ENCODE measurements around the gene ADGRV1. TPM values are rescaled to one million over a fixed set of nuclear protein-coding genes. Genes with fewer than 3 reads are reported as not detected.

Gene ADGRV1
- total RNA-seq, 2 donors from 2014 or later: 1.4 TPM; not detected in 1

DNA sequence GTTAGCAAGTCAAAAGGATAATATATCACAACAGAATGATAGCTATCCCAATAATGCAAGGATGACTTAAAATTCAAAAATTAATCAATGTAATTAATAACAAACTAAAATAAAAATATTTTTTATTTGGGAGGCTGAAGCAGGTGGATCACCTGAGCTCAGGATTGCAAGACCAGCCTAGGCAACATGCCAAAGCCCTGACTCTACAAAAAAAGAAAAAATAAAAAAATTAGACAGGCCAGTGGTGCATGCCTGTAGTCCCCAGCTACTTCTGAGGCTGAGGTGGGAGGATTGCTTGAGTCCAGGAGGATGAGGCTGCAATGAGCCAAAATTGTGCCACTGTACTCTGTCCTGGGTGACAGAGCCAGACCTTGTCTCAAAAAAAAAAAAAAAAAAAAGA, 399.3 kb downstream of the ADGRV1 start:
- H3K9me3 ChIP-seq: no peaks in the 10 kb centered on the region
- H3K36me3 ChIP-seq: no peaks in the 10 kb centered on the region
- ATAC-seq (ENCODE audit: insufficient number of reproducible peaks, low FRiP score, low read depth) (no peak), DNase-seq (ENCODE audit: low spot score) (no peak)
- H3K27me3 ChIP-seq (replicated peaks; ENCODE audit: insufficient read depth): no peaks in the 10 kb centered on the region
- H3K27ac ChIP-seq: no peak overlapping the region
- H3K4me3 ChIP-seq: no peak overlapping the region
- TF ChIP-seq, protein P1, sequence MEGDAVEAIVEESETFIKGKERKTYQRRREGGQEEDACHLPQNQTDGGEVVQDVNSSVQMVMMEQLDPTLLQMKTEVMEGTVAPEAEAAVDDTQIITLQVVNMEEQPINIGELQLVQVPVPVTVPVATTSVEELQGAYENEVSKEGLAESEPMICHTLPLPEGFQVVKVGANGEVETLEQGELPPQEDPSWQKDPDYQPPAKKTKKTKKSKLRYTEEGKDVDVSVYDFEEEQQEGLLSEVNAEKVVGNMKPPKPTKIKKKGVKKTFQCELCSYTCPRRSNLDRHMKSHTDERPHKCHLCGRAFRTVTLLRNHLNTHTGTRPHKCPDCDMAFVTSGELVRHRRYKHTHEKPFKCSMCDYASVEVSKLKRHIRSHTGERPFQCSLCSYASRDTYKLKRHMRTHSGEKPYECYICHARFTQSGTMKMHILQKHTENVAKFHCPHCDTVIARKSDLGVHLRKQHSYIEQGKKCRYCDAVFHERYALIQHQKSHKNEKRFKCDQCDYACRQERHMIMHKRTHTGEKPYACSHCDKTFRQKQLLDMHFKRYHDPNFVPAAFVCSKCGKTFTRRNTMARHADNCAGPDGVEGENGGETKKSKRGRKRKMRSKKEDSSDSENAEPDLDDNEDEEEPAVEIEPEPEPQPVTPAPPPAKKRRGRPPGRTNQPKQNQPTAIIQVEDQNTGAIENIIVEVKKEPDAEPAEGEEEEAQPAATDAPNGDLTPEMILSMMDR (IDR thresholded peaks at IDR 0.05): no peak
- peaks cover 2 to 26% of the 10 kb centered on the region in 2 donors for H3K4me1 ChIP-seq (ENCODE audit: control insufficient read depth in 1 of 2, low read depth in 2 of 2)

DNA sequence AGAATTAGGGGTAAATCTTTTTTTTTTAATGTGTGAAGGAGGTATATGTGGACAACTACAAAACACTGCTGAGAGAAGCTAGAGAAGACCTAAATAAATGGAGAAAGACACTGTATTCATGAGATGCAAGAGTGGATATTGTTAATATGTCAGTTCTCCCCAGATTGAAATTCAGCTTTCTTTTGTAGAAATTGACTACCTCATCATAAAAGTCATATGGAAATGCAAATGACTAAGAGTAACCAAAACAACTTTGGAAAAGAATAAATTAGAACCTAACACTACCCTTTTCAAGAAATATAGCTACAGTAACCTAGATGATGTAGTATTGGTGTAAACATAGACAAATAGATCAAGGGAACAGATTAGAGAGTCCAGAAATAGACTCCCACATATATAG, 400.7 kb downstream of the ADGRV1 start:
- no peaks in the 10 kb centered on the region for H3K9me3 ChIP-seq
- ATAC-seq (ENCODE audit: insufficient number of reproducible peaks, low FRiP score, low read depth) (no peak), DNase-seq (ENCODE audit: low spot score) (no peak)
- no peaks in the 10 kb centered on the region for H3K27me3 ChIP-seq (replicated peaks; ENCODE audit: insufficient read depth)
- H3K4me3 ChIP-seq: no peak overlapping the region
- peaks cover 2 to 26% of the 10 kb centered on the region in 2 donors for H3K4me1 ChIP-seq (ENCODE audit: control insufficient read depth in 1 of 2, low read depth in 2 of 2)
- TF ChIP-seq, protein P1 (IDR thresholded peaks at IDR 0.05): no peak
- no peaks in the 10 kb centered on the region for H3K36me3 ChIP-seq
- H3K27ac ChIP-seq: no peak overlapping the region

DNA sequence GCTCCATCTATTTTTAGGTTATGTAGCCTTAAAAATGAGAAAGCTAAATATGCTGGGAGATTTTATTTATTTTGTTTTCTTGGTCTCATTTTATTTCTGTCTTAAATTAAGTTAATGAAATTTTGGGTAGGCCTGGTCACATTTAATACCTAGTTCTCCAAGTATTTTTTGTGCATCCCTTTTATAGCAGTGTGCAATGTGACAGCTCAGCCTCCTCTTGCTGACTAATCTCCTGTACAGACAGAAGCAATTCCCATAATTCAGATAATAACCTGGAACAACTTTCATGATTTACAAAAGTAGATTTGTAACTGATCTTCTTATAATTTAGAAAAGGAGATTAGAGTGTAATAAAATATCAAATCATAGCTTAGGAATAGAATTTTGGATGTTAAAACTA, 403.9 kb downstream of the ADGRV1 start:
- no peaks in the 10 kb centered on the region for H3K36me3 ChIP-seq
- no peak overlapping the region for H3K4me3 ChIP-seq
- no peaks in the 10 kb centered on the region for H3K9me3 ChIP-seq
- no peaks in the 10 kb centered on the region for H3K4me1 ChIP-seq (ENCODE audit: control insufficient read depth in 1 of 2, low read depth in 2 of 2)
- DNase-seq (ENCODE audit: low spot score) (no peak), ATAC-seq (ENCODE audit: insufficient number of reproducible peaks, low FRiP score, low read depth) (no peak)
- no peaks in the 10 kb centered on the region for H3K27me3 ChIP-seq (replicated peaks; ENCODE audit: insufficient read depth)
- TF ChIP-seq, protein P1 (IDR thresholded peaks at IDR 0.05): no peak
- no peak overlapping the region for H3K27ac ChIP-seq

DNA sequence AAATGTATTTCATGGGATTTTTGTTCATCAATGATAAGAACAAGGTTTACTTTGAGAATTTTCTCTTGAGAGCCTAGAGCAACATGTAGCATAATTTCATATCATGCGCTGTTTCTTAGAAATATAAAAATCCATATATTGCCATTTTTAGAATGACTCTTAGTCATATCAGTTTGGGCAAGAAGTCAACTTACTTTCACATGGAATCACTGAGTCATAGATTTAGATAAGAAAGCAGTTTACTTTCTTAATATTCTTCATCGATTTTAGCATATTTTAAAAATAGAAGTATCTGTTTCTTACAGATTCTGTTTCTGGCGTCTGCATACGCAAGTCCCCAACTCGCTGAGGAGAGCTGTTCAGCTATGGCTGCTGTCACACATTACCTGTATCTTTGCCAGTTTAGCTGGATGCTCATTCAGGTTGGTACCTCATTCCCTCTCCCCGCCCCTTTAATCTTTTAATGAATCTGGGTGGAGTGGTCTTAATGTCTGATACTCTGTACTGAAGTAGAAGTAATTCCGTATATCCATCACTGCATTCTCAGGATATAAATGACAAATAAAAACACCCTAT, 406.6 kb downstream of the ADGRV1 start:
- Histone ChIP-seq H3K4me1 (ENCODE audit: control insufficient read depth in 1 of 2, low read depth in 2 of 2) (no peaks in the 10 kb centered on the region), H3K4me3 (no peak overlapping the region), H3K36me3 (no peaks in the 10 kb centered on the region), H3K27me3 (replicated peaks; ENCODE audit: insufficient read depth) (no peaks in the 10 kb centered on the region), H3K27ac (no peak overlapping the region), H3K9me3 (no peaks in the 10 kb centered on the region)
- DNase-seq (ENCODE audit: low spot score): no peak
- ATAC-seq (ENCODE audit: insufficient number of reproducible peaks, low FRiP score, low read depth): no peak
- TF ChIP-seq, protein P1 (IDR thresholded peaks at IDR 0.05): no peak

DNA sequence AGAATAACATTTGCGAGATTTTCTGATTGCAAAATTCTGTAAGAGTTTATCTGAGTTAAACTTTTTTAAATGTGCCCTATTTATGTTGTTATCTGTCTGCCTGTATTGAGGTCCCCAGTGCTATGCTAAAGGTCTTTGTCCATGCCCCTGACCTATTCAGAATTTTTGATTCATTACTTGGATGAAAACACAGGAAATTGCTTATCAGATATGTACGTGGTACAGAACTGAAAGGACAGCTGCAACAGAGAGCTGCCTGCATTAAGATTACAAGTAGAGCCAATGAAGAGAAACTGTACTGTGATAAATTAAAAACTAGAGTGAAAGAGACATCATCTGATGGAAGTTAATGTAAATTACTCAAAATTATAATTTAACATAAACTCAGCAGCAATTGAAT, 408.8 kb downstream of the ADGRV1 start:
- no peaks in the 10 kb centered on the region for H3K27me3 ChIP-seq (replicated peaks; ENCODE audit: insufficient read depth)
- DNase-seq (ENCODE audit: low spot score) (no peak), ATAC-seq (ENCODE audit: insufficient number of reproducible peaks, low FRiP score, low read depth) (no peak)
- no peaks in the 10 kb centered on the region for H3K36me3 ChIP-seq
- H3K27ac ChIP-seq: no peak overlapping the region
- no peak overlapping the region for H3K4me3 ChIP-seq
- H3K4me1 ChIP-seq (ENCODE audit: control insufficient read depth in 1 of 2, low read depth in 2 of 2): no peaks in the 10 kb centered on the region
- TF ChIP-seq, protein P1 (IDR thresholded peaks at IDR 0.05): no peak
- H3K9me3 ChIP-seq: no peaks in the 10 kb centered on the region
